Liver (tissue), 9 donors: ENCODE results near the gene ACSS2. TPM values are rescaled to one million over a fixed set of nuclear protein-coding genes. Genes with fewer than 3 reads are reported as not detected.

Experiments
- DNase-seq: peaks from one replicate; pipeline ENCODE4 v3.0.0-alpha.2; 2017; ENCODE audit warnings: low spot score
- H3K27ac ChIP-seq, 2 donors: one replicate each; pipeline ENCODE4 v1.7.0; 2013; ENCODE audit warnings: inconsistent platforms in 2 of 2, low read length in 2 of 2, control low read depth in 1 of 2, low read depth in 1 of 2, mild to moderate bottlenecking in 1 of 2
- H3K27me3 ChIP-seq, 4 donors: one replicate each; pipeline versions ENCODE4 v1.6.1 to v1.7.0; 2013; ENCODE audit warnings: low read length in 3 of 4, inconsistent platforms in 1 of 4, mild to moderate bottlenecking in 1 of 4, moderate library complexity in 1 of 4; ENCODE audit not compliant: control insufficient read depth in 4 of 4, insufficient read depth in 4 of 4
- H3K36me3 ChIP-seq, 4 donors: one replicate each; pipeline versions ENCODE4 v1.6.1 to v1.7.0; 2013; ENCODE audit warnings: low read length in 3 of 4, mild to moderate bottlenecking in 3 of 4, low read depth in 1 of 4, moderate library complexity in 1 of 4; ENCODE audit not compliant: control insufficient read depth in 4 of 4, insufficient read depth in 3 of 4
- H3K4me1 ChIP-seq, 4 donors: one replicate each; pipeline versions ENCODE4 v1.6.1 to v1.7.0; 2013; ENCODE audit warnings: low read length in 3 of 4, mild to moderate bottlenecking in 3 of 4, moderate library complexity in 1 of 4; ENCODE audit not compliant: control insufficient read depth in 4 of 4, insufficient read depth in 4 of 4
- H3K4me3 ChIP-seq, 3 donors: one replicate each; pipeline versions ENCODE4 v1.6.1 to v1.7.0; 2013; ENCODE audit warnings: low read length in 3 of 3, control low read depth in 1 of 3, low read depth in 1 of 3, mild to moderate bottlenecking in 1 of 3
- H3K9ac ChIP-seq, 2 donors: one replicate each; pipeline ENCODE4 v1.7.0; 2013; ENCODE audit warnings: low read length in 2 of 2, mild to moderate bottlenecking in 2 of 2, moderate library complexity in 2 of 2, control low read depth in 1 of 2, low read depth in 1 of 2
- H3K9me3 ChIP-seq, 4 donors: one replicate each; pipeline versions ENCODE4 v1.6.1 to v1.7.0; 2013; ENCODE audit warnings: low read length in 3 of 4; ENCODE audit not compliant: control insufficient read depth in 4 of 4
- ATF3 ChIP-seq: IDR thresholded peaks from 2 replicates; pipeline ENCODE4 v1.6.1; 2016; ENCODE audit warnings: antibody characterized with exemption
- CTCF ChIP-seq: fragments of 150-350 bp; IDR thresholded peaks from 2 replicates; pipeline ENCODE4 v1.5.1; 2017; ENCODE audit warnings: improper control_type of control experiment, low read depth, low read length; ENCODE audit not compliant: missing input control
- EGR1 ChIP-seq, 2 donors: IDR thresholded peaks; 2 replicates each; pipeline ENCODE4 v1.6.1; 2016 to 2018; ENCODE audit warnings: antibody characterized with exemption in 2 of 2, low read depth in 2 of 2
- FOXA1 ChIP-seq: IDR thresholded peaks from 2 replicates; pipeline ENCODE4 v1.6.1; 2016; ENCODE audit warnings: antibody characterized with exemption
- FOXA2 ChIP-seq: IDR thresholded peaks from 2 replicates; pipeline ENCODE4 v1.6.1; 2016; ENCODE audit warnings: antibody characterized with exemption
- GABPA ChIP-seq, 2 donors: IDR thresholded peaks in 1 of 2; conservative IDR thresholded peaks in 1 of 2; 2 replicates each; pipeline ENCODE4 v1.6.1; 2016; ENCODE audit warnings: antibody characterized with exemption in 2 of 2, mild to moderate bottlenecking in 1 of 2, moderate library complexity in 1 of 2
- HNF4A ChIP-seq, 2 donors: conservative IDR thresholded peaks; 2 replicates each; pipeline ENCODE4 v1.6.1; 2016; ENCODE audit warnings: antibody characterized with exemption in 2 of 2, mild to moderate bottlenecking in 2 of 2
- HNF4G ChIP-seq: IDR thresholded peaks from 2 replicates; pipeline ENCODE4 v1.6.1; 2016; ENCODE audit warnings: antibody characterized with exemption
- JUND ChIP-seq, 2 donors: IDR thresholded peaks; 2 replicates each; pipeline ENCODE4 v1.6.1; 2016; ENCODE audit warnings: antibody characterized with exemption in 2 of 2
- MAX ChIP-seq: IDR thresholded peaks from 2 replicates; pipeline ENCODE4 v1.6.1; 2016; ENCODE audit warnings: antibody characterized with exemption
- NR2F2 ChIP-seq: IDR thresholded peaks from 2 replicates; pipeline ENCODE4 v1.6.1; 2016; ENCODE audit warnings: antibody characterized with exemption
- RAD21 ChIP-seq, 2 donors: IDR thresholded peaks; 2 replicates each; pipeline ENCODE4 v1.6.1; 2016; ENCODE audit warnings: antibody characterized with exemption in 2 of 2, mild to moderate bottlenecking in 2 of 2
- REST ChIP-seq: IDR thresholded peaks from 2 replicates; pipeline ENCODE4 v1.6.1; 2016; ENCODE audit warnings: antibody characterized with exemption, mild to moderate bottlenecking
- RXRA ChIP-seq, 2 donors: IDR thresholded peaks; 2 replicates each; pipeline ENCODE4 v1.6.1; 2017 to 2018; ENCODE audit warnings: antibody characterized with exemption in 2 of 2, mild to moderate bottlenecking in 1 of 2
- SP1 ChIP-seq: IDR thresholded peaks from 2 replicates; pipeline ENCODE4 v1.6.1; 2018; ENCODE audit warnings: antibody characterized with exemption, mild to moderate bottlenecking
- TAF1 ChIP-seq: conservative IDR thresholded peaks from 2 replicates; pipeline ENCODE4 v1.6.1; 2016; ENCODE audit warnings: antibody characterized with exemption, mild to moderate bottlenecking
- YY1 ChIP-seq: IDR thresholded peaks from 2 replicates; pipeline ENCODE4 v1.6.1; 2016; ENCODE audit warnings: antibody characterized with exemption, mild to moderate bottlenecking
- ZBTB33 ChIP-seq: IDR thresholded peaks from 2 replicates; pipeline ENCODE4 v1.6.1; 2016; ENCODE audit warnings: antibody characterized with exemption
- WGBS: extraction: QIAGEN DNeasy Blood & Tissue Kit; methylation state at CpG from one replicate; pipeline ENCODE4 v1.1.7; 2013; 5-methylcytosine and 5-hydroxymethylcytosine counted together
- polyA plus RNA-seq, 2 donors: library from polyadenylated mRNA; stranded (reverse) in 1 of 2; unstranded in 1 of 2; fragments of 200-250 nt in 1 of 2; fragments of >200 nt in 1 of 2; fragmentation: Nextera tagmentation in 1 of 2; extraction: Ambion mirVana in 1 of 2; gene quantifications; one replicate each; pipeline versions ENCODE4 v1.2.1 to v1.2.3, GENCODE V29; 2013 to 2015
- total RNA-seq, 2 donors: library from RNA; depleted of rRNA; stranded (reverse); fragments of >200 nt; gene quantifications; one replicate each; pipeline ENCODE4 v1.2.3, GENCODE V29; 2014
- donor health status: healthy.
- donor health status: healthy.
- donor health status: healthy.
- donor health status: healthy.
- donor health status: healthy.

ACSS2 gene
- total and polyA plus RNA-seq, 4 donors = 29.8 to 260 (median 80.0) TPM

- WGBS = 8% methylated on average over 1 of the region's 1 CpG
- Histone ChIP-seq H3K4me1 (peaks cover 2 to 25% (median 16%) of the 10 kb centered on the region in 4 donors), H3K4me3 (no peak overlapping the region), H3K27me3 (no peaks in the 10 kb centered on the region), H3K36me3 (peaks cover 0 to 2% (median under 1%) of the 10 kb centered on the region in 4 donors), H3K27ac (peak overlapping the region in 1 of 2 donors; percentile 4), H3K9me3 (no peaks in the 10 kb centered on the region), H3K9ac (no peak overlapping the region)
- TF ChIP-seq GABPA (IDR thresholded peaks at IDR 0.05 in 1 of 2, conservative IDR thresholded peaks at IDR 0.05 in 1 of 2) (no peak), JUND (IDR thresholded peaks at IDR 0.05) (no peak), FOXA1 (no peak), FOXA2 (no peak), RXRA (IDR thresholded peaks at IDR 0.05) (peak in 1 of 2 donors; percentile 23), HNF4A (conservative IDR thresholded peaks at IDR 0.05) (peak in 1 of 2 donors; percentile 35), SP1 (no peak), NR2F2 (no peak), RAD21 (IDR thresholded peaks at IDR 0.05) (no peak), CTCF (no peak), TAF1 (no peak)
- no peak for DNase-seq
Measured at GRCh38 chr20:34894723-34895122, 18.3 kb downstream of the ACSS2 start.

- DNase-seq = no peak
- Histone ChIP-seq H3K4me3 (no peak overlapping the region), H3K9ac (no peak overlapping the region), H3K4me1 (peaks cover 2 to 21% (median 16%) of the 10 kb centered on the region in 4 donors), H3K9me3 (no peaks in the 10 kb centered on the region), H3K36me3 (peaks cover 0 to 2% (median under 1%) of the 10 kb centered on the region in 4 donors), H3K27me3 (no peaks in the 10 kb centered on the region), H3K27ac (no peak overlapping the region)
- 68% methylated on average over 3 of the region's 3 CpGs for WGBS
- TF ChIP-seq FOXA2 (no peak), HNF4G (no peak), RAD21 (IDR thresholded peaks at IDR 0.05) (no peak), SP1 (no peak), YY1 (no peak), JUND (IDR thresholded peaks at IDR 0.05) (no peak), ZBTB33 (no peak), ATF3 (no peak), MAX (no peak), NR2F2 (no peak), HNF4A (conservative IDR thresholded peaks at IDR 0.05) (no peak), CTCF (no peak), REST (no peak), EGR1 (IDR thresholded peaks at IDR 0.05; ENCODE audit: low read depth in 2 of 2) (no peak), TAF1 (no peak), FOXA1 (no peak)
Measured at GRCh38 chr20:34895465-34895864, 19.1 kb downstream of the ACSS2 start.
